ENCODE data around the gene PIK3CA.

The PIK3CA gene

GRCh38 chr3:179182902-179183301 lies 34.7 kb downstream of the PIK3CA start:
- TF ChIP-seq CTCF (IDR thresholded peaks at IDR 0.05; ENCODE audit: borderline replicate concordance, insufficient read depth, low read depth, low read length), result no peak
- no peak overlapping the region for H3K4me3 ChIP-seq (ENCODE audit: low read depth, low read length)

- no peak for TF ChIP-seq CTCF (IDR thresholded peaks at IDR 0.05; ENCODE audit: borderline replicate concordance, insufficient read depth, low read depth, low read length)
Measured at GRCh38 chr3:179184826-179185225, 36.7 kb downstream of the PIK3CA start.

GRCh38 chr3:179186426-179186825 lies 38.3 kb downstream of the PIK3CA start:
- TF ChIP-seq CTCF (IDR thresholded peaks at IDR 0.05; ENCODE audit: borderline replicate concordance, insufficient read depth, low read depth, low read length), result no peak
- no peak overlapping the region for H3K4me3 ChIP-seq (ENCODE audit: low read depth, low read length)

More at GRCh38 chr3:179184826-179185225, 36.7 kb downstream of the PIK3CA start:
- H3K4me3 ChIP-seq (ENCODE audit: low read depth, low read length), result no peak overlapping the region

GRCh38 chr3:179189759-179190158 lies 41.6 kb downstream of the PIK3CA start:
- H3K4me3 ChIP-seq (ENCODE audit: low read depth, low read length), result no peak overlapping the region
- no peak for TF ChIP-seq CTCF (IDR thresholded peaks at IDR 0.05; ENCODE audit: borderline replicate concordance, insufficient read depth, low read depth, low read length)

- TF ChIP-seq CTCF (IDR thresholded peaks at IDR 0.05; ENCODE audit: borderline replicate concordance, insufficient read depth, low read depth, low read length), result no peak
- H3K4me3 ChIP-seq (ENCODE audit: low read depth, low read length), result no peak overlapping the region
Measured at GRCh38 chr3:179190581-179190980, 42.4 kb downstream of the PIK3CA start.

GRCh38 chr3:179192542-179192941 lies 44.4 kb downstream of the PIK3CA start:
- TF ChIP-seq CTCF (IDR thresholded peaks at IDR 0.05; ENCODE audit: borderline replicate concordance, insufficient read depth, low read depth, low read length), result no peak
- H3K4me3 ChIP-seq (ENCODE audit: low read depth, low read length), result no peak overlapping the region

GRCh38 chr3:179194931-179195330 lies 46.8 kb downstream of the PIK3CA start:
- no peak overlapping the region for H3K4me3 ChIP-seq (ENCODE audit: low read depth, low read length)
- TF ChIP-seq CTCF (IDR thresholded peaks at IDR 0.05; ENCODE audit: borderline replicate concordance, insufficient read depth, low read depth, low read length), result no peak

Data from GM12875 (cell line).